HepG2 (cell line): Measurements from ENCODE around the gene TRIM28. TPM values are rescaled to one million over a fixed set of nuclear protein-coding genes. Genes with fewer than 3 reads are reported as not detected.
A peak's percentile ranks its signal among the peaks of the same experiment; 100 is the strongest.

Source experiments
- ARNT2 ChIP-seq: sonication (generic); formaldehyde crosslinking; IDR thresholded peaks from 2 replicates; pipeline ENCODE4 v1.8.0; 2022; ENCODE audit warnings: mild to moderate bottlenecking, low read depth, missing genetic modification reagents, moderate library complexity
- ATF7-NPFF ChIP-seq: sonication (generic); formaldehyde crosslinking; IDR thresholded peaks from 2 replicates; pipeline ENCODE4 v1.8.1; 2023; ENCODE audit warnings: mild to moderate bottlenecking, low read depth, missing genetic modification reagents, moderate library complexity
- CENPX ChIP-seq: sonication (generic); formaldehyde crosslinking; IDR thresholded peaks from 2 replicates; pipeline ENCODE4 v1.9.0; 2021; ENCODE audit warnings: mild to moderate bottlenecking, missing genetic modification reagents, moderate library complexity
- HOXA3 ChIP-seq: sonication (generic); formaldehyde crosslinking; IDR thresholded peaks from 2 replicates; pipeline ENCODE4 v1.5.0; 2020; ENCODE audit warnings: missing genetic modification reagents
- HOXA9 ChIP-seq: sonication (generic); formaldehyde crosslinking; IDR thresholded peaks from 2 replicates; pipeline ENCODE4 v1.8.1; 2022; ENCODE audit warnings: missing genetic modification reagents, mild to moderate bottlenecking, moderate library complexity, borderline replicate concordance
- JARID2 ChIP-seq: sonication (generic); formaldehyde crosslinking; IDR thresholded peaks from 2 replicates; pipeline ENCODE4 v1.8.1; 2023; ENCODE audit warnings: missing genetic modification reagents, inconsistent platforms; ENCODE audit not compliant: insufficient replicate concordance
- KAT2B ChIP-seq: fragments of 150-350 bp; IDR thresholded peaks from 2 replicates; pipeline ENCODE4 v1.6.1; 2014; ENCODE audit warnings: low read depth, low read length, borderline replicate concordance
- NR1H2 ChIP-seq: sonication (generic); formaldehyde crosslinking; IDR thresholded peaks from 2 replicates; pipeline ENCODE4 v1.8.1; 2022; ENCODE audit warnings: low read depth, missing genetic modification reagents, borderline replicate concordance
- U2AF2 ChIP-seq: fragments of 200-400 bp; formaldehyde crosslinking; IDR thresholded peaks from 2 replicates; pipeline ENCODE4 v1.6.1; 2017; ENCODE audit warnings: low read depth, mild to moderate bottlenecking, low read length
- ZFAT ChIP-seq: sonication (generic); formaldehyde crosslinking; conservative IDR thresholded peaks from 2 replicates; pipeline ENCODE4 v1.8.1; 2023; ENCODE audit warnings: missing genetic modification reagents, inconsistent platforms
- ZNF24 ChIP-seq: fragments of 450-650 bp; IDR thresholded peaks from 2 replicates; pipeline ENCODE4 v1.6.1; 2017; ENCODE audit warnings: antibody characterized with exemption, mild to moderate bottlenecking
- ZNF256 ChIP-seq: sonication (generic); formaldehyde crosslinking; conservative IDR thresholded peaks from 2 replicates; pipeline ENCODE4 v1.4.0; 2020; ENCODE audit warnings: missing genetic modification reagents
- ZNF891 ChIP-seq: sonication (generic); formaldehyde crosslinking; IDR thresholded peaks from 2 replicates; pipeline ENCODE4 v1.5.0; 2020; ENCODE audit warnings: mild to moderate bottlenecking, missing genetic modification reagents
- polyA plus RNA-seq, 8 experiments: library from polyadenylated mRNA; depleted of rRNA in 3 of 8; stranded (reverse) in 7 of 8; unstranded in 1 of 8; fragments of >200 nt; fragmentation: Illumina TruSeq in 4 of 8; extraction: Trizol in 4 of 8; gene quantifications; 2 replicates each; pipeline versions ENCODE4 v1.2.1 to v1.2.3, GENCODE V29; 2011 to 2016; ENCODE audit warnings: low read depth in 4 of 8, missing spikeins in 1 of 8, mixed read lengths in 1 of 8; ENCODE audit not compliant: insufficient read depth in 1 of 8
- total RNA-seq, 5 experiments: library from RNA; depleted of rRNA; stranded (reverse); fragments of >200 nt; fragmentation: Illumina TruSeq; extraction: Trizol; gene quantifications; 2 replicates each; pipeline ENCODE4 v1.2.3, GENCODE V29; 2016; ENCODE audit warnings: low read depth in 1 of 5
- TF ChIP-seq, protein P1 (sequence below): sonication (generic); formaldehyde crosslinking; IDR thresholded peaks from 2 replicates; pipeline ENCODE4 v1.4.0; 2020; ENCODE audit warnings: mild to moderate bottlenecking, low read depth, missing genetic modification reagents
- TF ChIP-seq, protein P2 (sequence below): sonication (generic); formaldehyde crosslinking; IDR thresholded peaks from 2 replicates; pipeline ENCODE4 v1.5.0; 2020; ENCODE audit warnings: missing genetic modification reagents, mild to moderate bottlenecking, borderline replicate concordance
- TF ChIP-seq, protein P3 (sequence below): sonication (generic); formaldehyde crosslinking; IDR thresholded peaks from 2 replicates; pipeline ENCODE4 v1.8.0; 2022; ENCODE audit warnings: missing genetic modification reagents, low read depth, mild to moderate bottlenecking, borderline replicate concordance
- TF ChIP-seq, protein P4 (sequence below): sonication (generic); formaldehyde crosslinking; IDR thresholded peaks from 2 replicates; pipeline ENCODE4 v1.5.0; 2020; ENCODE audit warnings: mild to moderate bottlenecking, missing genetic modification reagents, borderline replicate concordance

TRIM28 gene
- total and polyA plus RNA-seq, 2 of the 13 experiments (the other 11 are each of a cell fraction or from before 2014, with no cell fraction given) = 361 to 439 TPM

DNA sequence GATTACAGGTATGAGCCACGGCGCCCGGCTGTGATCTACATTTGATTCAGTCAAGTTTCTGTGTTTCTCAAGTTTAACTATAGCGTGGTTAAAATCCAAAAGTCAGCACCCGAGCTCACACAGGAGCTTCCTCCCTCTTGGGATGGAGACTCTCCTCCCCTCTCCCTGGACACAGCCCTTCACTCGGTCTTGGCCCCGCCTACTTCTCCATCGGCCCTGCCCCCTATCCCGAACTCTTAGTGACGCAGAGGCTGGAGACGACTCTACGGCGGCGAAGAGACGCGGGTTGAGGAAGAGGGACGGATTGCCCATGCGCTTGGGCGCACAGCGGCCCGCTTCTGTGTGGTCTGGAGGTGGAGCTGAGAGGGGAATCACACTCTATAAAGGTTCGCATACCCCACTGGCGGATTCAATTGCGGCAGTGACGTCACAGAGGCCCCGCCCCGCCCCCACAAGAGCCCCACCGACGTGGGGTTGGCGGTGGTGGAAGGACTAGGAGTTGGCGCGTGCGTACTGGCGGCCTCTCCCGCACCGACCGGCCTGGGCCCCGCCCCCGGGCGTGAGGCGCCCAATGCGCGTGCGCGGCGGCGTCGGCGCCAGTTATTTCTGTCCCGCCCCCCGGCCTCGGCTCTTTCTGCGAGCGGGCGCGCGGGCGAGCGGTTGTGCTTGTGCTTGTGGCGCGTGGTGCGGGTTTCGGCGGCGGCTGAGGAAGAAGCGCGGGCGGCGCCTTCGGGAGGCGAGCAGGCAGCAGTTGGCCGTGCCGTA lies at the start of gene TRIM28 (continued):
- TF ChIP-seq, protein P1, sequence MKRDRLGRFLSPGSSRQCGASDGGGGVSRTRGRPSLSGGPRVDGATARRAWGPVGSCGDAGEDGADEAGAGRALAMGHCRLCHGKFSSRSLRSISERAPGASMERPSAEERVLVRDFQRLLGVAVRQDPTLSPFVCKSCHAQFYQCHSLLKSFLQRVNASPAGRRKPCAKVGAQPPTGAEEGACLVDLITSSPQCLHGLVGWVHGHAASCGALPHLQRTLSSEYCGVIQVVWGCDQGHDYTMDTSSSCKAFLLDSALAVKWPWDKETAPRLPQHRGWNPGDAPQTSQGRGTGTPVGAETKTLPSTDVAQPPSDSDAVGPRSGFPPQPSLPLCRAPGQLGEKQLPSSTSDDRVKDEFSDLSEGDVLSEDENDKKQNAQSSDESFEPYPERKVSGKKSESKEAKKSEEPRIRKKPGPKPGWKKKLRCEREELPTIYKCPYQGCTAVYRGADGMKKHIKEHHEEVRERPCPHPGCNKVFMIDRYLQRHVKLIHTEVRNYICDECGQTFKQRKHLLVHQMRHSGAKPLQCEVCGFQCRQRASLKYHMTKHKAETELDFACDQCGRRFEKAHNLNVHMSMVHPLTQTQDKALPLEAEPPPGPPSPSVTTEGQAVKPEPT = peak; percentile 61; the same call in 1 of the 2 replicates
- TF ChIP-seq HOXA3 (CRISPR knock-in tag) = peak; percentile 92
- TF ChIP-seq, protein P2, sequence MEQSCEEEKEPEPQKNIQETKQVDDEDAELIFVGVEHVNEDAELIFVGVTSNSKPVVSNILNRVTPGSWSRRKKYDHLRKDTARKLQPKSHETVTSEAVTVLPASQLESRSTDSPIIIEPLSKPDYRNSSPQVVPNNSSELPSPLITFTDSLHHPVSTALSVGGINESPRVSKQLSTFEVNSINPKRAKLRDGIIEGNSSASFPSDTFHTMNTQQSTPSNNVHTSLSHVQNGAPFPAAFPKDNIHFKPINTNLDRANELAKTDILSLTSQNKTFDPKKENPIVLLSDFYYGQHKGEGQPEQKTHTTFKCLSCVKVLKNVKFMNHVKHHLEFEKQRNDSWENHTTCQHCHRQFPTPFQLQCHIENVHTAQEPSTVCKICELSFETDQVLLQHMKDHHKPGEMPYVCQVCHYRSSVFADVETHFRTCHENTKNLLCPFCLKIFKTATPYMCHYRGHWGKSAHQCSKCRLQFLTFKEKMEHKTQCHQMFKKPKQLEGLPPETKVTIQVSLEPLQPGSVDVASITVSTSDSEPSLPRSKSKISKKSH (CRISPR knock-in tag) = no peak
- peak; percentile 94 for TF ChIP-seq ATF7-NPFF (CRISPR knock-in tag)
- no peak for TF ChIP-seq ZNF24
- TF ChIP-seq, protein P3, sequence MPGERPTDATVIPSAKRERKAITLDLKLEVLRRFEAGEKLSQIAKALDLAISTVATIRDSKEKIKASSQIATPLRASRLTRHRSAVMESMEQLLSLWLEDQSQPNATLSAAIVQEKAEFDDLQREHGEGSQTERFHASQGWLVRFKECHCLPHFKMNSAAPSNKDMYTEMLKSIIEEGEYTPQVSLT (CRISPR knock-in tag) = no peak
- TF ChIP-seq ZFAT = no peak
- TF ChIP-seq ARNT2 (CRISPR knock-in tag) = peak; percentile 92
- TF ChIP-seq ZNF891 = no peak
- 0 out of 2 replicates have a peak, but pooled peaks have one; percentile 13 for TF ChIP-seq HOXA9 (CRISPR knock-in tag)
- 0 out of 2 replicates have a peak, but pooled peaks have one; percentile 36 for TF ChIP-seq ZNF256 (CRISPR knock-in tag)
- no peak for TF ChIP-seq KAT2B
- TF ChIP-seq U2AF2 = no peak
- no peak for TF ChIP-seq NR1H2 (CRISPR knock-in tag)
- no peak for TF ChIP-seq JARID2 (CRISPR knock-in tag)
- TF ChIP-seq CENPX (CRISPR knock-in tag) = no peak
- TF ChIP-seq, protein P4, sequence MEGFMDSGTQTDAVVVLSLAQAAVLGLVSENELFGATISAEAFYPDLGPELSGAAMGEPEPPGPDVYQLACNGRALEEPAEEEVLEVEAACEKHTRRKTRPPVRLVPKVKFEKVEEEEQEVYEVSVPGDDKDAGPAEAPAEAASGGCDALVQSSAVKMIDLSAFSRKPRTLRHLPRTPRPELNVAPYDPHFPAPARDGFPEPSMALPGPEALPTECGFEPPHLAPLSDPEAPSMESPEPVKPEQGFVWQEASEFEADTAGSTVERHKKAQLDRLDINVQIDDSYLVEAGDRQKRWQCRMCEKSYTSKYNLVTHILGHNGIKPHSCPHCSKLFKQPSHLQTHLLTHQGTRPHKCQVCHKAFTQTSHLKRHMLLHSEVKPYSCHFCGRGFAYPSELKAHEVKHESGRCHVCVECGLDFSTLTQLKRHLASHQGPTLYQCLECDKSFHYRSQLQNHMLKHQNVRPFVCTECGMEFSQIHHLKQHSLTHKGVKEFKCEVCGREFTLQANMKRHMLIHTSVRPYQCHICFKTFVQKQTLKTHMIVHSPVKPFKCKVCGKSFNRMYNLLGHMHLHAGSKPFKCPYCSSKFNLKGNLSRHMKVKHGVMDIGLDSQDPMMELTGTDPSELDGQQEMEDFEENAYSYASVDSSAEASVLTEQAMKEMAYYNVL (CRISPR knock-in tag) = no peak
